GM12864 (cell line): ENCODE results near the gene HORMAD2.
"Not testable (repeated sequence)": the region's sequence is repeated elsewhere in the genome, so short reads cannot be mapped to it uniquely, and the experiment has no call there.

Experiments
- DNase-seq: peaks from one replicate; pipeline ENCODE4 v3.0.0-alpha.2; 2011; ENCODE audit warnings: low read depth
- H3K4me3 ChIP-seq: 2 replicates; pipeline ENCODE4 v1.5.1; 2011; ENCODE audit warnings: mild to moderate bottlenecking, low read depth, low read length, control low read depth
- TF ChIP-seq, protein P1 (sequence below): IDR thresholded peaks from 2 replicates; pipeline ENCODE4 v1.5.1; 2011; ENCODE audit warnings: low read depth, mild to moderate bottlenecking, moderate library complexity, low read length, control low read depth, inconsistent platforms; ENCODE audit errors: missing control alignments

Gene HORMAD2

DNA sequence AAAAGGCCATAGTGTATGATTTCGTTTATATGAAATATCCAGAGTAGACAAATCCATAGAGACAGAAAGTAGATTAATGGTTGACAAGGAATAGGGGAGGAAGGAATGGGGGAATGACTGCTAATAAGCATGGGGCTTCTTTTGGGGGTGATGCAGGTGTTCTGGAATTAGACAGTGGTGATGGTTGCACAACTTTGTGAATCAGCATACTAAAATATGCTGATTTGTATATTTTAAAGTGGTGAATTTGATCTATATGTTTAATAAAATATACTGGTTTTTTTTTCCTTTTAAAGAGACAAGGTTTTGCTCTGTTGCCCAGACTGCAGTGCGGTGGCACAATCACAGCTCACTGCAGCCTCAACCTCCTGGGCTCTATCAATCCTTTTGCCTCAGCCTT lies 6.5 kb upstream of the HORMAD2 start:
- no peak overlapping the region for H3K4me3 ChIP-seq
- TF ChIP-seq, protein P1, sequence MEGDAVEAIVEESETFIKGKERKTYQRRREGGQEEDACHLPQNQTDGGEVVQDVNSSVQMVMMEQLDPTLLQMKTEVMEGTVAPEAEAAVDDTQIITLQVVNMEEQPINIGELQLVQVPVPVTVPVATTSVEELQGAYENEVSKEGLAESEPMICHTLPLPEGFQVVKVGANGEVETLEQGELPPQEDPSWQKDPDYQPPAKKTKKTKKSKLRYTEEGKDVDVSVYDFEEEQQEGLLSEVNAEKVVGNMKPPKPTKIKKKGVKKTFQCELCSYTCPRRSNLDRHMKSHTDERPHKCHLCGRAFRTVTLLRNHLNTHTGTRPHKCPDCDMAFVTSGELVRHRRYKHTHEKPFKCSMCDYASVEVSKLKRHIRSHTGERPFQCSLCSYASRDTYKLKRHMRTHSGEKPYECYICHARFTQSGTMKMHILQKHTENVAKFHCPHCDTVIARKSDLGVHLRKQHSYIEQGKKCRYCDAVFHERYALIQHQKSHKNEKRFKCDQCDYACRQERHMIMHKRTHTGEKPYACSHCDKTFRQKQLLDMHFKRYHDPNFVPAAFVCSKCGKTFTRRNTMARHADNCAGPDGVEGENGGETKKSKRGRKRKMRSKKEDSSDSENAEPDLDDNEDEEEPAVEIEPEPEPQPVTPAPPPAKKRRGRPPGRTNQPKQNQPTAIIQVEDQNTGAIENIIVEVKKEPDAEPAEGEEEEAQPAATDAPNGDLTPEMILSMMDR: no peak
- DNase-seq: no peak

DNA sequence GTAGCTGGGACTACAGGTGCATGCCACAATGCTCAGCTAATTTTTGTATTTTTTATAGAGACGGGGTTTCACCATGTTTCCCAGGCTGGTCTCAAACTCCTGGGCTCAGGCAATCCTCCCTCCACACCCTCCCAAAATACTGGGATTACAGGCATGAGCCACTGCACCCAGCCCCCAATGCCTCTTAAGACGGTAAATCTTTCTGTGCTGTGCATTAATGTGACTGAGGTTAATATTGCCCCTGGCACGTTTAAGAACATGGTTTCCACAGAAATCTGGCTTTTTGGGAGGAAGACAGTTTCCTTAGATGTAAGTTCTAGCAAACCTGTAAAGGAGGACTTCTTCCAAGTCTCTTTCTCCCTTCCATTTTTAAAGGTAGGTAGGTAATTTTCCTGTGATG lies 6.1 kb upstream of the HORMAD2 start:
- no peak for DNase-seq
- TF ChIP-seq, protein P1: no peak
- no peak overlapping the region for H3K4me3 ChIP-seq

GRCh38 chr22:30074994-30075393 lies 5.3 kb upstream of the HORMAD2 start:
- no peak for DNase-seq
- H3K4me3 ChIP-seq: no peak overlapping the region
- TF ChIP-seq, protein P1: no peak

- H3K4me3 ChIP-seq: no peak overlapping the region
- no peak for DNase-seq
- TF ChIP-seq, protein P1: no peak
Measured at GRCh38 chr22:30077279-30077880, 2.9 kb upstream of the HORMAD2 start.

DNA sequence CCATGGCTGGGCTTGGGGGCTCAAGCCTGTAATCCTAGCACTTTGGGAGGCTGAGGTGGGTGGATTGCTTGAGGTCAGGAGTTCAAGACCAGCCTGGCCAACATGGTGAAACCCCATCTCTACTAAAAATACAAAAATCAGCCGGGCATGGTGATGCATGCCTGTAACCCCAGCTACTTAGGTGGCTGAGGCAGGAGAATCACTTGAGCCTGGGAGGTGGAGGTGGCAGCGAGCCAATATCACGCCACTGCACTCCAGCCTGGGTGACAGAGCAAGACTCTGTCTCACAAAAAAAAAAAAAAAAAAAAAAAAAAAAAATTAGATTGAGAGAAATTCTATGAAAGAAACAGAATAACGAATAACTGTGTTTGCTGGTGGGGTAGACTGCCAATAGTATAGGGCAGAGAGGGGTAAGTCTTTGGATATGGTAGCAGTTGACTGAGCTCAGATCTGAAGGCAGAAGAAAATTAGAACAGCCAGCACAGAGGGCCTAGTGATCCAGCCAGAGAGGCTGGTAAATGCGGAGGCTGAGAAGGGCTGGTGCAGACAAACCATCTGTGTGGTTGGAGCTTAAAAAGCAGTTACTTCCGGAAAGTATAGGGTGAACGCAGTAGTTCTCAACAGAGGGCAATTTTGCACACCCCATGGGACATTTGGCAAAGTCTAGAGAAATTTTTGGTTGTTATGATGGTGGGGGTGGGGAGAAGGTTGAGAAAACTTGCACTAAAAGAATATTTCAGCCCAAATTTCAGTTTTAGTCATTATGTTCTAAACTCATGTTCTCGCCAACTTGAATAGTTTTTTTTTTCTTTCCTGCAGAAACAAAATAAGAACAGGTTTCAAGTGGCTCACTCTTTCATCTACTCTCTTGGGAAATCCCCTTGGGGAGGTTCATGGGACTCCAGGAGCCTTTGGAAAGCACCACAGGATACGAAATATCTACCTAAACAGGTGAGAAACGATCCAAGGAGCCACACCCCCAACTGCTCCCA lies 1.6 kb upstream of the HORMAD2 start:
- DNase-seq: peak; percentile 33
- H3K4me3 ChIP-seq: peak overlapping the region; percentile 56; the same call in 1 of the 2 replicates
- TF ChIP-seq, protein P1: no peak

GRCh38 chr22:30080805-30081204 lies 541 bp downstream of the HORMAD2 start:
- DNase-seq: no peak
- TF ChIP-seq, protein P1: no peak
- H3K4me3 ChIP-seq: no peak overlapping the region

- H3K4me3 ChIP-seq: no peak overlapping the region
- TF ChIP-seq, protein P1: no peak
- no peak for DNase-seq
Measured at GRCh38 chr22:30086496-30086895, 6.2 kb downstream of the HORMAD2 start.

DNA sequence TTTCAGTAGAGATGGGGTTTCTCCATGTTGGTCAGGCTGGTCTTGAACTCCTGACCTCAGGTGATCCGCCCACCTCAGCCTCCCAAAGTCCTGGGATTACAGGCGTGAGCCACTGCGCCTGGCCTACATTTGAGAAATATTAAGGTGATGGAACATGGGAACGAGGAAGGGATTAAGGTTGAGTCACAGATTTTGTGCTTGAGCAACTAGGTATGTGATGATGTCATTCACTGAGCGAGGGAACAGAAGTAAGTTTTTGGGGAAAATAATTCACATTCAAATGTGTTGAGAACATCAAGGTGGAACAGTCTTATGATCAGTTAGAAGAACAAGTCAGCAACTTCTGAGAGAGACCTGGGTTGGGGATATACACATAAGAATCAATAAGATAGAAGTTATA lies 6.8 kb downstream of the HORMAD2 start:
- not testable (repeated sequence) for H3K4me3 ChIP-seq, DNase-seq
